ENCODE measurements around the gene WBP4.

WBP4 gene

DNA sequence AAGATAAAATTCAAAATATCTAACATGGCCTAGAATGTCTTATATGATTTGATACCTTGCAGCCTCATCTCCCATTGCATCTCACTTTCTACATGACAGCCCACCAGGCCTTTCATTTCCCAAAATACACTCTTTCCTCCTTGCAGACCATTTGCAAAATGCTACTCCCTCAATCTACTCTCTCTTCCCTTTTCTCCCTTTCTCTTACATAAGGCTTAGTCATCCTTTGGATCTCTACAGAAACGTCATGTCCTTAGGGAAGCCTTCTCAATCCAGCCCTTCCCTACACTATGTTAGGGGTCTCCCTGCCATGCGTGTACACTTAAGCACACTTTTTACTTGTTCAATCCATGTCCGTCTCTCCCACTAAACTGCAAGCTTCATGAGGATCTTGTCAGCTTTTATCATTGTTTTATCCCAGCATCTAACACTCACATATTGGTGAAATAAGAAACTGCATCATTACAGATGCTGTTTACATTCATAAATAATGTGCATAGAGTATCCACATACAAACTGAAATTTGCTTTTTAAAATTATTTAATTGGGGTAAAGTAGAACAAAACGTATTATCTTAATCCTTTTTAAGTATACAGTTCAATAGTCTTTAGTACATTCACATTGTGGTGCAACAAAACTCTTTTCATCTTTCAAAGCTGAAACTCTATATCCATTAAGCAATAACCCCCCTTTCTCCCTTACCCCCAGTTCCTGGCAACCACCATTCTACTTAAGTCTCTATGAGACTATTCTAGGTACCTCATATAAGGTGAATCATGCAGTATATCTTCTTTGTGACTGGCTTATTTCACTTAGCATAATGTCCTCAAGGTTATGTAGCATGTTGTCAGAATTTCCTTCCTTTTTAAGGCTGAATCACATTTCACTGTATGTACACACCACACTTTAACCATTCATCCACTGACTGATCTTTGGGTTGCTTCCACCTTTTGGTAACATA lies 11.5 kb upstream of the WBP4 start:
- DNase-seq: no peak

DNA sequence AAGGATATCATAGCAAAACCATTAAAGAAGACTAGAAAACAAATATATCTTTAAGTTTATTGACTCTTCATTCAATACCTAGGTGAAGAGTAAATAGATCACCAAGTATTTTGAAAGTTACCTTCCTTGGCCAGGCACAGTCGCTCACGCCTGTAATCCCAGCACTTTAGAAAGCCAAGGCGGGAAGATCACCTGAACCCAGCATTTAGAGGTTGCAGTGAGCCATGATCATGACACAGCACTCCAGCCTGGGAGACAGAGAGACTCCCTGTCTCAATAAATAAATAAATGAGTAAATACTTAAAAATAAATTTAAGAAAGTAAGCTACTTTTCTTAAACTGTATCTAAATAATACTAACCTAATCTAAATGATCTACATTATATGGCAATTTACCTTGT lies 8.9 kb upstream of the WBP4 start:
- DNase-seq: no peak

DNA sequence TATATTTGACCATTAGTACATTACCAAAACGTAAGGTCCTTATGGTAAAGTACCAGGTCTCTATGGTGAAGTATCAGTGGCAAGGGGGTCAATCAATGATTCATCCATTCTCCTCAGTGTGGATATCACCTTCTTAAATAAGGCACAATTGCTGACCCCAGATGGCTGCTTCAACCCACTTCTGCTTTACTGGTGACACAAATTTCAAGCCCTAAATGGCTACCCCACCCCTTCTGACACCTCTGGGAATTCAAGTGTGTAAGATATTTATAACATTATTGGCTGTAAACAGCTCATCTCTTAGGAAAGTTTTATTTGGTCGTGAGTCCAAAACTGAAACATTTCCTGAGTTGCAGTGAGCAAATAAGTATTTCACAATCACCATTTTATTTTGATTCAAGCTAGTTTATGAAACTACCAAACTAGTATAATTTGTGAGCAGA lies 7.9 kb upstream of the WBP4 start:
- no peak for DNase-seq

DNA sequence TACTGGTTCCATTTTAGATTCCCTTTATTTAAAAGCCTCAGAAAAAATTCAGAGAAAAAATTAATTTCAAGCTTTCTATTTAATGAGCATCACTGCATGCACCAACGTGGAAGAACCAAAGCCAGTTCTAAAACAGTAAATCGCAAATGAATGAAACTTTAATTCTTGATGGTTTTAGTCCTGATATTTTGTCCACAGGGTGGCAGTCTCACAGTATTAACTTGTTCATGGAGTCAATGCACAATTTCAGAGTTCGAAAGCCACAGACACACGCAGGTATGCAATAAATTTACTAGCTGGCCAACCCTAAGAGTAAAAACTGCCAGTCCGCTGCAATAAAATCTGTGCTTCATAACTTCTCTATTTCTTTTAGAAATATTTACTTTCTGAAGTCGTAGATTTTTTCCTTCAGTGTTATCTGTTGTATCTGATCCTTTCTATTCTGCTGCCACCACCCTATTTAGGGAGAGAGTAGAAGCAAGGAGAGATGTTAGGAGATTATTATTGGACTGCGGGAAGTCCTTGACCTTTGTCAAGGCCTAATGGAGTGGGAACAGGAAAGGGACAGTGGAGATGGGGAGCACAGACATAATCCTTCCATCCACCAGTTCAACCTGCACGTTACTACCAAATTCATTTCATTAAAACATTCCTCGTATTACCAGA lies 7.0 kb upstream of the WBP4 start:
- DNase-seq: peak; percentile 18

DNA sequence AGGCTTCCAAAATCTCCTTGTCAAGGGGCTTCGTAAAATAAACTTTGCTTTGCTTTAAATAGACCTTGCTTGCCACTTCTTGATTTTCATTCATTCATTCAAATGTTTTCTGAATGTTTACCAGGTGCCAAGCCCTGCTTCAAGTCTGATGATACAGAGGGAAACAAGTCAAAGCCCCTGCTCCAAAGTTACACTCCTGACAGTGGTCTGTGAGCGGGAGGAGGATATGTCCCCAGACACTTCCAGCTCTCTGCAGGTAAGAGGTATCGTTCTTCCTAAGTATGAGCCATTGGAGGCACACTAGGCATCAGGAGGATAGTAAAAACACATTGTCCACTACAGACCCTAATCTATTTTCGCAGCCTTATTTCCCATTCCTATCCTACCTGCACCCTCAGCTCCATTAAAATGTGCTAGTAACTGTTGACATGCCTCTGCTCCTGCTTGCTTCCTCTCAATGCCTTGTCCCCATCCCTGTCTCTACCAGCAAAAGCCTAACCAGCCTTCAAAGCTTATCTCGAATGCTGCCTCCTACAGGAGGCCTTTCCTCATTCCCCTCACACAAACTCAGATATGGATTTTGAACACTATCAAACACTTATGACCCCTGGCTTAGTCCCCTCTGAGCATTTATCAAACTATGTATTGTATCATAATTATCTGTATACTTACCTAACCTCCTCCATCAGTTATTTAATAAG lies 6.2 kb upstream of the WBP4 start:
- DNase-seq: no peak

DNA sequence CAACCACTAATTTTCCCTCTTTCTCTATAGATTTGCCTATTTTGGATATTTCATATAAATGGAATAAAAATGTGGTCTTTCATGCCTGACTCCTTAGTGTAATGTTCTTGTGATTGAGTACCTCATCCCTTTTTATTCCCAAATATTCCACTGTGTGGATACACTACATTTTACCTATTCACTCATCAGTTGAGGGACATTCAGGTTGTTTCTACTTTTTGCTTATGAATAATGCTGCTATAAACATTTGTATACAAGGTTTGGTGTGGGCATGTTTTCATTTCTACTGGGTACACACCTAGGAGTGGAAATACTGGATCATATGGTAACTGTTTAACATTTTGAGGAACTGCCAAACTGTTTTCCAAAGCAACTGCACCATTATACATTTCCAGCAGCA lies 5.1 kb upstream of the WBP4 start:
- DNase-seq: no peak

DNA sequence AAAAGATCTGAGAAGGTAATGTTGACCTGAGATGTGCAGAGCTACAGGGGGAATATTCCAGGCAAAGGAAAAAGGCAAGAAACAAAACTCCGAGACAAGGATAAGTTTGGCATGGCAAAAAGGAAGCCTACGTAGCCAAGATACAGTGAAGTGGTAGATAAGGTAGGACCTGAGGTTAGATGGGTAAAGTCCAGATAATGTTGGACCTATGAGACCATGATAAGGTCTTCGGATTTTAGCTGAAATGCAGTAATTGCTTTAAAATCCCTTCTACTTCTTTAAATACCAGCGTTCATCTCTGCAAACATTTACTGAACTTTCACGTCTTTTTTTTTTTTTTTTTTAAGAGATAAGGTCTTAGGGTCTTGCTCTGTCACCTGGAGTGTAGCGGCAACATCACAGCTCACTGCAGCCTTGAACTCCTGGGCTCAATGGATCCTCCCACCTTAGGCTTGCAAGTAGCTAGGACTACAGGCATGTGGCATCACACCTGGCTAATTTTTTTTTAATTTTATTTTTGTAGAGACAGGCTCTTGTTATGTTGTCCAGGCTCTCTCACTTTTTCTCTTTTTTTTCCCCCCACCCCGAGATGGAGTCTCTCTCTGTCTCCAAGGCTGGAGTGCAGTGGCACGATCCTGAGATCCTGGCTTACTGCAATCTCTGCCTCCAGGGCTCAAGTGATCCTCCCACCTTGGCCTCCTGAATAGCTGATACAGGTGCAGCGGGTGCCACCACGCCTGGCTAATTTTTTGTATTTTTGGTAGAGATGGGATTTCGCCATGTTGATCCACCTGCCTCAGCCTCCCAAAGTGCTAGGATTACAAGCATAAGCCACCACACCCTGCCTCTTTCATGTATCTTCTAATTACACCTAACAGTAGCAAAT lies 4.2 kb upstream of the WBP4 start:
- no peak for DNase-seq

DNA sequence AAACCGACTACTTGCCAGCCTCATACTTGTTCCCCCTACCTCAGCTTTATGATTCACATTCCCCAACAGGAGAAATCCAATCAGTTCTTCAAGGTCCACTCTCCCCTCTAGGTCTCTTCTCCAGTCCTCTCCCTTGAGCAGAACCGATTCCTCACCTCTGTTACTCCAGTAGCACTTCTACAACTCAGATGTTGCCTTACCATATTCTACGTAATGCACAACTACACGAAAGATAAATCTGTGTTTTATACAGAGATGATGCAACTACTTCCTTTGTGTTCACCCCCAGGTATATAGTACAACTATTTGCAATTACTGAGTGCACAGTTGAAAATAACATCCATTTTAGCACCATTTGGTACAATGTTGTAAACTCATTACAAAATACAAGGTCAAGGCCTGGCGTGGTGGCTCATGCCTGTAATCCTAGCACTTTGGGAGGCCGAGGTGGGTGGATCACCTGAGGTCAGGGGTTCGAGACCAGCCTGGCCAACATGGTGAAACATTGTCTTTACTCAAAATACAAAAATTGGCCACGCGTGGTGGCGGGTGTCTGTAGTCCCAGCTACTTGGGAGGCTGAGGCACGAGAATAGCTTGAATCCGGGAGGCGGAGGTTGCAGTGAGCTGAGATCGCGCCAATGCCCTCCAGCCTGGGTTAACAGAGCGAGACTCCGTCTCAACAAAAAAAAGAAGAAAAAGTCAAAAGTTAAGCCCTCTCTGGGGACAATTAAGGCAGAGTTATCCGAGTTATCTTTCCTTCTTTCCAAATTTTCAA lies 2.8 kb upstream of the WBP4 start:
- DNase-seq: no peak

DNA sequence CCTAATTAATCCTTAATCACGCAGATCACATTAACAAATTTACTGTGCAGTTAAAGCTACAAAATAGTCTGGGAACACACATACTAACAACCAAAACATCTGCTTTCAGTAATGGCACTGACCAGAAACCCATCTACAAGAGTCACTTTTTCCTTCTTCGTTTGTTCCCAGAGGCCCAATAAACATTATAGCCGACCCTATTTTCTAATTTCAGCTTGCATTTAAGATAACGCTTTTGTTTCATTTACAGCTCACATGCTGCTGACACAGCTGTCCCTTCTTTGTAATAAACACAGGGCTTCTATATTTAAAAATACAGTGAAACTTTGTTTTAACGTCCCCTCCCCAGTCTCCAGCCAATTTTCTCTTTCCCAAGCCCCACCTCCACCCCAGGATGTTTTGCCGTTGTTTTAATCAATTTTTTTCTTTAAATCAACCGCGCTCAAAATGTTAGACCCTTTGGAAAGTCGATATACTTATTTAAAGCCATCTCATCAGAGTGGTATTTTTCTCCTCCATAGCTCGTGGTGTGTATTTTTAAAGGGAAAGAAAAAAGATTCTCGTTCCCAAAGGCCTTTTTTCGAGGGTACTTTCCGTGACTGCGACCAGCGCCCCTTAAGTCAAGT lies 1.7 kb upstream of the WBP4 start:
- DNase-seq: peak; percentile 28

DNA sequence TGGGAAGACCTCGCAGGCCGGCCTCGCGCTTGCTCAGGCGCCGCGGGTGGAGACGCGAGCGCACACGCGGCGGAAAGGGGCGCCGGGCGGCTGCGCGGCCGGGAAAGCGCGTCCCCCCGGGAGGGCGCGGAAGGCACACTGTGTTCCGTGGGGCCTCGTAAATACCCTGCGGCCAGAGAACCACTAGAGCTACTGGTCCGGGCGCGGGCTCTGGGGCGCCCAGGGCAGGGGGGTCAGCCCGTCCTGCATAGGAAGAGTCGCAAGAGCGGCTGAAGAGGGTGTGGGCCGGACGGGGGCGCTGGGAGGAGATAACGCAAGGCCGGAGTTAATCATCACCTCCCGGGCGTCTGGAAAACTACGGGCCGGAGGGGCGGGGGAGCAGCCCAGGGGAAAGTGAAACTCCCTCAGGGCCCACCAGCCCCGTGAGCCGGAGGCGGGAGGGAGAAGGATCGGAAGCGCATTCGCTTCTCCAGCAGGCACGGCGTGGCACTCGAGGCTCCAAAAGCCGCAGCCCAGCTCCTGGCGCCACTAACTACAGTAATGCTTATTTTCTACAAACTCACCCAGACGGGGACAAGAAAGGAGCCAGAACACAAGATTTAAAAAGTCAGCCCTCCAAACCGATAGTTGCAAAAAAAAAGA lies 1.1 kb upstream of the WBP4 start:
- peak; percentile 70 for DNase-seq

DNA sequence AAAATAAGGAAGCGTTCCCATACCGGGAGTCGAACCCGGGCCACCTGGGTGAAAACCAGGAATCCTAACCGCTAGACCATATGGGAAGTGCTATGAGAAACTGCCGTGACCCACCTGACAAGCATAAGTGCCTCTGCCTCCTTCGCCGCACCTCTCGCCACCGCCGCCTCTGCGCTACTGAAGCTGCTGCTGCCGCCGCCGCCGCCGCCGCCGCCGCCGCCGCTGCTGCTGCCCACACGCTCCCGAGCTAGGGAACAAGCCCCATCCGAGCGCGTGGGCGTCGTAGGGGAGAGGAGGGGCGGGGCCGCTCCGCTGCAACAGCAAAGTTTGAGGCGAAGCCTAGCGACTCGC lies 610 bp upstream of the WBP4 start:
- DNase-seq: peak; percentile 70

DNA sequence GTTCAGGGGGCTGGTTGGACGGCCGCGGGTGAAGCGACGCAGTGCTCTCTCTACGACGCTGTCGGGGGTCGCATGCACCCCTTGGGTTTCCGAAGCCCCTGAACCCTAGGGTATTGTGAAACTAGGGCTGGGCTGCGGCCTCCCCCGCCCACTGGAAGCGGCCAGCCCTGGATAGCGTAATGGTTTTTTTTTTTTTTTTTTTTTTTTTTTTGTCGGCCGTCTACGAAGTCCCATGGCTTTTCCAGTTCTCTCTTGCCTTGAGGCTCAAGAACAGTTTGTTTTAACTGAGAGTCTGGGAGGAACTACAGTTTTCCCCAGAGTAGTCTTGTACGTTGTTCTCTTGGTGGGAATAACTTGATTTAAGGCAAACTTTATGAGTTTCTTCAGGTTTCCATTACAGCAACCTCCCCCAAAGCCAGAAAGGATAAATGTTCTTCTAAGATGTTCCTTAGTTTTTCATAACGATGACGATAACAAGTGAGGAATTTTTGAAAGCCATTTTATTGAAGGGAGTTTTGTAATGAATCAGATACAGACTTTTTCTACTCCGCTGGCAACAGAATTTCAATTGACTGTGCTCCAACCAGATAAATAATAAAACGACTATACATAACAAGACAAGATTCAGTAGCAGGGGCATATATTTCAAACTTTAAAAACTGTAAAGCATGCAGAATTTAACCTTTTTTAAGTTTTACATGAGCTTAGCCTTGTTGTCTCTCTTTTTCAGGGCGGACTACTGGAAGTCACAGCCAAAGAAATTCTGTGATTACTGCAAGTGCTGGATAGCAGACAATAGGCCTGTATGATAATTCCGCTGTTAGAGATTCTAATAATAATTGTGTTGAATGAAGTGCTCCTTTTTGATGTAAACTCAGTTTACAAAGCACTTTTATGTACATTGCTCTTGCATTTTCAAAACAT lies 867 bp downstream of the WBP4 start:
- peak; percentile 41 for DNase-seq

DNA sequence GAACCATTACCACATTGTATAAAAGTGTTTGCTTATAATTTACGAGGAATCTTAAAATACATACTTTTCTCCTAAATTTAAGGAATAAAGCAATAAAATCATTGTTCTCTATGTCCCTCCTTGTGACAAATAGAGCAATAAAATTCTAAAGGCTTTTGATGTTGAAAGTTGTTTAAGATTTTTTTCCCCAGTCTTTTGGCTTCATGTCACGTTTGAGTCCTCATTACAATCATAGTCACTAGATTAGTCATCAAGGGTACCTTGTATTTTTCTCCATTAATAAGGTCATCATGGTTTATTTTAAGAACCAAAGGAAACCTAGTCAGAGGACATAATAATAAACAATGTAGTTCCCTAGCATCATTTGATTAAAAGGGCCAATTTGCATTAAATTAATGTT lies 3.2 kb downstream of the WBP4 start:
- no peak for DNase-seq

DNA sequence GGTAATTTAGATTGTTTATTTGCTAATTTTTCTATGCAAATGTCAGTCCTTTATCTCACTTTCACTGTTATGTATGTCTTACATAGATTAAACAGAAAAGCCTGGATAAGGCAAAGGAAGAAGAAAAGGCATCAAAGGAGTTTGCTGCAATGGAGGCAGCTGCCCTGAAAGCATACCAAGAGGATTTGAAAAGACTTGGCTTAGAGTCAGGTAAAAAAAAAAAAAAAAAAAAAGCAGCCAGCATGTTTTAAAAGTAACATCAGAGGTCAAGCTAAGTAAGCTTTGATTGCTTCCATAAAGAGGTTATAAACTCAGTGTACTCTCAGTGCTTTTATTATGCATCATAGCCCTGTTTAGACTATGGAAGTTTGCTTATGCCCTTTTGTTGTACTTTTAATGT lies 3.8 kb downstream of the WBP4 start:
- no peak for DNase-seq

DNA sequence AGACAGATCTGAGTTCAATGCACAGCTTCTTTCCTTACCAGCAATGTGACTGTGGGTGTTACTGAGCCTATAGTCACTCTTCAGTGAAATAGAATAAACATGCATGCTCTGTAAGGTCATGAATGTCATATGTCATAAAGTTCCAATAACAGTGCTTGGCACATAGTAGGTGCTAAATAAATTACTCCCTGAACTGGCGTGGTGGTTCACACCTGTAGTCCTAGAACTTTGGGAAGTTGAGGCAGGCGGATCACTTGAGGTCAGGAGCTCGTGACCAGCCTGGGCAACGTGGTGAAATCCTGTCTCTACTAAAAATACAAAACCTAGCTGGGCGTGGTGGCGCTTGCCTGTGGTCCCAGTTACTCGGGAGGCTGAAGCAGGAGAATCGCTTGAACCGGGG lies 13.2 kb downstream of the WBP4 start:
- no peak for DNase-seq

DNA sequence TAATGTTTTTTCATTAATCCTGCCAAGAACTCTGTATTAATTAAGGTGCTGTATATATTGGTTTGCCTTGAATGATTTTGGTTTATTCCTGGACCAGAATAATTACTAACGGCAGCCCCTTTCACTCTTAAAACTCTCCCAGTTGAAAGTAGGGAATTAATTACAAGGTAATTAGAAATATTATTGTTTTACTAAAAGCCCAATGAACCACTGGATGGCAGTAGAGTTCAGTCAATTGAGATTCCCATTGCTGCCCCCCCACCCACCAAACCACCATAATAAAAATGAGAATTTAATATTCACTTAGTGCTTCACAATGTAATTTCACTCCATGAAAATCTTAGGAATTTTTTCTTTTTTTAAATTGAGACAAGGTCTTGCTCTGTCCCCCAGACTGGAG lies 13.7 kb downstream of the WBP4 start:
- DNase-seq: peak; percentile 13

DNA sequence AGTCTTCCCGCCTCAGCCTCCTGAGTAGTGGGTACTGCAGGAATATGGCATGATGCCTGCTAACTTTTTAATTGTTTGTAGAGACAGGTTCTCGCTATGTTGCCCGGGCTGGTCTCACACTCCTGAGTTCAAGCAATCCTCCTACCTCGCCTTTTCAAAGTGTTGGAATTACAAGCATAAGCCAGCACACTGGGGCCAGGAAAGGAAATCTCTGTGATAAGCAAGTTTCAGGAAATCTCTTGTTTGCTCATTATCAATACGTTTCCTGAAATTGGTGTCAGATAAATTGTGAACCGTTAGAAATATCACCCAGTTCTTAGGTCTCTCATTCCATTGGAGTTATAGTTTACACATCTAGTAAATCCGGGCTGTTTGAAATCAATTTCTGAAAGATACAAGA lies 14.2 kb downstream of the WBP4 start:
- DNase-seq: no peak

DNA sequence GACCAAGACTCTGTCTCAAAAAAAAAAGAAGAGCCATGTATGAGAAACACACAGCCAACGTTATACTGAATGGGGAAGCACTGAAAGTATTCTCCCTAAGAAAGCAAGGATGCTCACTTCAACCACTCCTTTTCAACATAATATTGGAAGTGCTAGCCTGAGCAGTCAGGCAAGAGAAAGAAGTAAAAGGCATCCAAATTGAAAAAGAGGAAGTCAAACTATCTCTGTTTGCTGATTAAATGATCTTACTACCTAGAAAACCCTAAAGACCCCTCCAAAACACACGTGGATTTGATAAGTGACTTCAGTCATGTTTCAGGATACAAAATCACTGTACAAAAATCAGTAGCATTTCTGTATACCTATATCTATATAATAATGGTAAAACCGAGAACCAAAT lies 16.2 kb downstream of the WBP4 start:
- DNase-seq: no peak

DNA sequence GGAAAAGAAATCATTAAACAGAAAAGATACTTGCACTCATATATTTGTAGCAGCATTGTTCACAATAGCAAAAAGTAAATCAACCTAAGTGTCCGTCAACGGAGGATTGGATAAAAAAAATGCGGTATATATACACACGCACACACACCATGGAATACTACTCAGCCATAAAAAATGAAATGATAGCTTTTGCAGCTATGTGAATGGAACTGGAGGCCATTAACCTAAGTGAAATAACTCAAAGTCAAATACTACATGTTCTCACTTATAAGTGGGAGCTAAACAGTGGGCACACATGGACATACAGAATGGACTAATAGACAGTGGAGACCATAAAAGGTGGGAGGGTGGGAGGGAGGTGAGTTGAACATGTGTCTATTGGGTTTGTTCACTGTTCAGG lies 18.4 kb downstream of the WBP4 start:
- no peak for DNase-seq
